HG03135 (cell line): Measurements from ENCODE around the gene SUGCT.
"Not testable (repeated sequence)": the region's sequence is repeated elsewhere in the genome, so short reads cannot be mapped to it uniquely, and the experiment has no call there.

ENCODE experiments used
- ATAC-seq: cut with Tn5 transposase; IDR thresholded peaks from one replicate; pipeline ENCODE4 v1.9.1; 2021; ENCODE audit warnings: mild to moderate bottlenecking, moderate library complexity; ENCODE audit not compliant: unreplicated experiment

Gene SUGCT

DNA sequence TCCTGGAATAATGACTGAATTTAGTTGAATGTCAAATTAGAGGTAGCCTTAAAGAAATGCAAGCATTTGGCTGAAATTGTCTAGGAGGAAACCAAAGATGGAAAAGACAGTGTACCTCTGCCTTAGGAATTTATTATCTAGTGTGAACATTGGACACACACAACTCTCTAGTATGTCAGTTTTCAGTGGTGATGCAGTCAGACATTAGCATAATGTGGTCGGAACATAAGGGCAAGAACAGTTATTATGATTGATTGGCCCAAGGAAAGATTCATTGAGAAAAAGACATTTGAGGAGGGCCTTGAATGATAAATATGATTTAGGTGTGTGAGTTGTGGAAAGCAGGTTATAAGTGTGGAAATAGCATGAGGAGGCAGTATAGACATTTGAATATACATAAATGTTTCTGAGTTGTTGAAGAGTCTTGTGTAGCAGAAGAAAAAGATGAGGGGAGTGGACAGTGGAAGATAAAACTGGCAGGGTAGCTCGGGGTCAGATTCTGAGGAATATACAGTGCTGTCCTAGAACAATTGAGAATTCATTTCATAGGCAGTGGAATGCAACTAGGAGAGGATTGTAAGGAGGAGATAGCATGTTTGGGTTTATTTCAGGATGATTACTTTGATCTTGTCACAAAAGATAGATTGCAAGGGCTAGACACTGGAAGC, 414.7 kb downstream of the SUGCT start:
- no peak for ATAC-seq

DNA sequence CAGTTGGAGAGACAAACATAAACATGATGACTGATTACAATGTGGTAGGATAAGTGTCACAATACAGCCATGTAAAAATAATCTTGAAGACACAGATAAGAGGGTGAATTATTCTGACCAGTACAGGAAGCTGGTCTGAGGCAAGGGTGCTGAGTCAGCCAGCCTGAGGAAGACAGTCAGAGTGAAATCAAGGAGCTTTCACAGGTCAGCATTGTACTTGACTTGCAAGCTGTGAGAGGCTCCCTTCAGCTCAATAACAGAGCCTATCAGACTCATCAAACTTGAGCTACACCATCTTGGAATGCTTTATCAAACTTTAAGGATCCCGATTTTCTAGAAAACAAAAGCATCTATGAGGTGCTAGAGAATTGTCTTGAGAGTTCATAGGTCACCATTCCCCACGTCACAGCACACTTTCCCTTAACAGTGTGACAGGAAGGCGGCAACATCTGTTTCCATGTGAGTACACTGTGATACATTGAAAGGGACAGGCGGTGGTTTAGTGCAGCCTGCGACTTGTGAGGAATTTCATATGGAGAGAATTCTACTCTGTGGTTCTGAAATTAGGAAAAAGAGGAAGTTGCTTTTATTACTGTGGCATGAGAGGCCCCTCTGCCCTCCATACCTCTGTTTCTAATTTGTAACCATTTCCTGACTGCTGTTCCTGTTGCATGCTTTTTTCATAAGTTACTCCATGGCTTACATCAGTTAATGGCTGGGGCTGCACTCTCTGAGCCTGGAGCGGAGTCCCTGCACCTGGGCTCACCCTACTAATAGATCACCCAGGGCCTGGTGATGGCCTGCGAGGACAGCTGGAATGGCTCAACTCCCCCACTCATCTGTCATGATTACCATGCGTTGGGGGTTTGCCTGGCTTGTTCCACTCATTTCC, 417.1 kb downstream of the SUGCT start:
- ATAC-seq: no peak

DNA sequence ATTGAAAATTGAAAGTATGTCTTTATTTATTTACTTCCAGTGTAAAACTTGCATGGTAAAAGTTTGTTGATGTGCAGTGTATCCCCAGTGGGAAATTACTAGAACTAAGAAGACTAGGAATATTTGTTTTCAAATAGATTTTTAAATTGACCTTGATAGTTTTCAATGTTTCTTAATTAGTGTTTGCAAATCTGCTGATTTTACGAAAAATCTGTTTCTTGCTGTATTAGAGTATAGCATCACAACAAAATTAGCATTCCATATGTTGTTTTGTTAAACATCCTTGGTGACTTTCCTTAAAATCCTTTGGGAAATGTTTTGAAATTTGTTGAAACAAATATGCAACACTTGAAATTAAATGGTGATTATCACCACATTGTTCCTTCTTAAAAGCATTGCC, 425.9 kb downstream of the SUGCT start:
- ATAC-seq: no peak

DNA sequence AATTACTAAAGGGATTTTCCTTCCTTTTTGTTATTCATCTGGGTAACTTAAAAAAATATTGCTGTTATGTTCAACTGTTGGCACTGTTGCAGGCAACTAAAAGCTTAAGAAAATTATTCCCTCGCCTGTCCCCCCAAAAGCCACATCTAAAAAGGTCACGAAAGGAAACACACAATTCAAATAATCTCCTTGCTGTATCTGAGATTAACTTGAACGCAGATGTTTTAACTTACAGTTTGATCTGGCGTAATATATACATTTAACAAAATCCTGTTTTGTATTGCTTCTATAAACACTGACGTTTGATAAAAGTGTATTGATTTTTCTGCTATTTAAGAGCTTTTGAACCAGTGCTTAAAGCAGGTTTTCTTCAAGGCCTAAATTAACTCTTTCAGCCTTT, 432.1 kb downstream of the SUGCT start:
- ATAC-seq: no peak

DNA sequence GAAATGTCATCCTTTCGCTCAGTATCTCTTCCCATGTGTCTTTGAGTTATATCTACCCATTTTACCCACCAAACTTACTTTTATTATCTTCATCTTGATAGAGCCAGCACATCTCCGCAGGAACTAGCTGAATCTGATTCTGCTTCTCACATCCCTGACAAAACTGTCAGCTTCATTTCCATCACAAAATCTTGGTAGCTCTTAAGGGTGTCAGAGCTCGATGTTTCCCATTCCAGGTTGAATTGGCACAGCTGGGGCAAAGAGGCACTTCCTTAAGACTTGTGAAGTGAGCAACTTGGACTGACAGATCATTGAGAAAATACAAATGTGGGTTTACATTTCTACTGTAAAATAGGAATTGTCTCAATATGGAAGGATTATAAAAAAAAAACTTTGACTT, 434.5 kb downstream of the SUGCT start:
- ATAC-seq: no peak

DNA sequence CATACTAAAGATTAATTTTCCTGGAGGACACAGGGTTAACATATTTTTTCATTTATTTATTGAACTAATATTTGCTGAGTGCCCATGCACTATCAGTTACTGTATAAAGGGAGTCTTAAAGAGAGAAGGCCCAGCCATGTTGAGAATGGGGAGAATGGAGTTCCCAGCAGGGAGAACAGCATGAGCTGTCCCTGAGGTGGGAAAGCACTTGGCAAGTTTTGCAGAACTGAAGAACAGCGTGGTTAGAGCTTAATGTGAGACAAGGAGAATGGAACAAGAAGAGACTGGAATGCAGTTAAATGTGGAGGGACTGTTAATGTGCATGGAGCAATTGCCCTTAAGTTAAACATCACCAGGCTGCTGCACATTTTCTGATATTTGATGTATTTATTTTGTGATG, 435.4 kb downstream of the SUGCT start:
- no peak for ATAC-seq

DNA sequence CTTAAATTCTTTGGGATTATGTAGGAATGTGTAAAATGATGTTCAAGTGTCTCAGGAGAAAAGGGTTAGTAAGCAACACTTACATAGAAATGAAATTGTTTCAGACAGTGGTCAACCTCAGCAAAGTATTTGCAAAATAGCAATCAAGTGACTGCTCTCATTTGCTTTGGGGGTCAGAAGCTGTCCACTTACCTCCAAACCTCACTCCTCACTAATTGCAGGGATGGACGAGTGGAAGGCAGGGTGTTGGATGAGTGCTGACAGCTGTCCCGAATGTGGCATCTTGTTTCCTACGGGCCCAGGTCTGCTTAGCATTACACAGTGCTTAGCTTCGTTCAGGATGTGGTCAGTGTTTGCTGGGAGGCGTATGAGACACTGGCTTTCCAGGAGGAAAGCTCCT, 437.0 kb downstream of the SUGCT start:
- no peak for ATAC-seq

DNA sequence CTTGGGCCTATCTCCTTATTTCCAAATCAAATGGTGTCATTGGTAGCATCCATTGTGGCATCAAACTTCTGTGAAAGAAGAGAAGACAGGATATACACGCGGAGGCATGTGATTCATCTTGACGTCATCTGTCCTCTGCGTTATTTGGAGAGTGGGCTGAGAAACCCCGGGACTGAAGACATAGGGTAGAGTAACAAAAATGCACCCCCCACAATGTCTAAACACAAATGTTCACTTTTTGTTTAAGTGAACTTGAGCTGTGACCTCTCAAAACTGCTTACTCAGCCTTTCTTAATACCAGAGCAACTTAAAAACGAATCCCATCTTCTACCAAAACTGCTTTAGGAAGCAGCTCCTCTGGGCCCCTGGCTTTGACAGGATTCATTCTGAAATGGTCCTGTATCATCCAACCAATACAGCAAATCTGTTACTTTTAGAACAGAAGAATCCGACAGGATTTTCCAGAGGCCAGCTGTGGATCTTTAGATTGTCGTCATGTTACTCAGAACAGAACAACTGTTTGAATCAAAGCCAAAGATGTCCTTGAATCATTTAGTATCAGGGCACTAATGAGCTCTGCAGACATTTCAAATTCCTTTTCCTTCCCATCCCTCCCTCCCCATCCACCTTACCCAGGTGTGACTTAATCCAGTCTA, 438.1 kb downstream of the SUGCT start:
- ATAC-seq: no peak

DNA sequence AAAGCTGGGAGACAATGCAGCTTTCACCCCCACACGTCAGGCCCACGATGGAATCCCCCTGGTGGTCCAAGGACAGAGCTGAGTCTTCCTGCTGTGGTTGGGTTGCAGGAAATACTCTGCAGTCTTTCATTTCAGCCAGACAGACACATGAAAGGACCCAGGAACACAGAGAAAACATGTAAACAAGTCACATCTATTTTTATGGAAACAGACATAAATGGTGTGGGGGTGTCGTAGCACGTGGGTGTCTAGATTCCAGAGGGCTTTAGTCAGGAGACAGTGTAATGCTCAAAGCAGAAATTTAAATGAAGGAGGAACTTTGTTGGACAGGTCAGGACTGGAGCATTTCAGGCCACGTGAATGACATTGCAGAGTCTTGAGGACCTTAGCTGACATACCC, 444.6 kb downstream of the SUGCT start:
- no peak for ATAC-seq

DNA sequence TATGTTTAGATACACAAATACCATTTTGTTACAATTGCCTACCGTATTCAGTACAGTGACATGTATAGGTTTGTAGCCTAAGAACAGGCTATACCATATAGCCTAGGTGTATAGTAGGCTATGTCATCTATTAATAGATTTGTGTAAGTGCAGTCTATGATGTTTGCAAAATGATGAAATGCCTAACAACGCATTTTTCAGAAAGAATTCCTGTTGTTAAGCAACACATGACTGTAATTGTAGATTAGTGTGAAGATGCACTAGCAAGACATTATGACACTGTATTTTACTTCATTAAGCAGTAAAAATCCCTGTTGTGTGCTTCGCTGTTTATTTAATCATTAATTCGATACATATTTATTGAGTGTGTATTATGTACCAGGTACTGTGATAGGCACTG, 446.0 kb downstream of the SUGCT start:
- no peak for ATAC-seq

DNA sequence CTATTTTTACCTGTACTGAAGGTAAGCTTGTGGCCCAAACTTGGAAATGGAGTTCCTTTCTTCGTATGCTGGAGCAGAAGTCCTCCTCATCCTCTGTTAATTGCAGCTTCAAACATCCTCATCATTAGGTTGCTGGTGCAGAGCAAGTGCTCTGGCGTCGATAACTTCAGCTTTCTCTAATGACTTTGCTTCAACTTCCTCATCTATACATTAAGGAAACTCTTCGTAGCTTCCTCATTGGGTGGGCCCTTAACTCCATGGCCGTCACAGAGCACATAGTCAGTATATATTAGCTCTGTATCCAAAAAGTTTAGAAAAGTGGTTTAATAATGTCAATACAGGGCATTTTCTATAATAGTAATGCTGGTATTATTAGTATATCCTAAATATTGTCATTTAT, 447.7 kb downstream of the SUGCT start:
- no peak for ATAC-seq

DNA sequence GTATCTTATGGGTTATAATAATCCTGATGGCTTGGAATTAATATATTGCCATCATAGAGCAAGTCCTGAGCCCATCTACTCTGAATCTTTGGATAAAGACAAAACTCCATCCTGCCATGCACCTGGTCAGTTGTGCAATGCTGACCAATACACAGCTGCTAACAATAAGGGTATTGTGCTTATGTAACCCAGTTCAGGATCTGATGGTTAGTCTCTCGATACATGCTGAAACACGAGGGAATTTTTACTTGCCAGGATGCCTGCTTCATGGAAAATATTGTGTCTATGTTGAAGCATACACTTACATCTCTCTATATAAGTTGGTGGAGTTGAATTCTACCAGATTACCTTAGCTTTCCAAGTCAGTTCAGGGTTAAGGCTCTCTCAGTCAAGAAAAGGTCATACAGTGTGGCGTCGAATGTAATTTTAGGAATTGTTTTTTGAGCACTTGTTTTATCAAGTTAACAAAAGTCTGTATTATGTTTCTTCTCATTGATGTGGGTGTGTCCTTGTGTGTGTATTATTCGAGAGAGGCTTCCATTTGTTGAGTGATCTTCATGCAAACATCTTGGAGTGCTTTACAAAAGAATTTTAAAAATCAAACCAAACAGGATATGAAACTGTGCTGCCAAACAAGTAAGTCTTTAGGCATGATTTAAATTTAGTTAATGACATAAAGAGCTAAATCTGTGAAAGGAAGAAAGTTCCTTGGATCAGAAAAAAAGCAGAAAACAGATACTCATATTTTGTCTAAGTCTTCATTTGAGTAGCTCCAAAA, 449.1 kb downstream of the SUGCT start:
- no peak for ATAC-seq

DNA sequence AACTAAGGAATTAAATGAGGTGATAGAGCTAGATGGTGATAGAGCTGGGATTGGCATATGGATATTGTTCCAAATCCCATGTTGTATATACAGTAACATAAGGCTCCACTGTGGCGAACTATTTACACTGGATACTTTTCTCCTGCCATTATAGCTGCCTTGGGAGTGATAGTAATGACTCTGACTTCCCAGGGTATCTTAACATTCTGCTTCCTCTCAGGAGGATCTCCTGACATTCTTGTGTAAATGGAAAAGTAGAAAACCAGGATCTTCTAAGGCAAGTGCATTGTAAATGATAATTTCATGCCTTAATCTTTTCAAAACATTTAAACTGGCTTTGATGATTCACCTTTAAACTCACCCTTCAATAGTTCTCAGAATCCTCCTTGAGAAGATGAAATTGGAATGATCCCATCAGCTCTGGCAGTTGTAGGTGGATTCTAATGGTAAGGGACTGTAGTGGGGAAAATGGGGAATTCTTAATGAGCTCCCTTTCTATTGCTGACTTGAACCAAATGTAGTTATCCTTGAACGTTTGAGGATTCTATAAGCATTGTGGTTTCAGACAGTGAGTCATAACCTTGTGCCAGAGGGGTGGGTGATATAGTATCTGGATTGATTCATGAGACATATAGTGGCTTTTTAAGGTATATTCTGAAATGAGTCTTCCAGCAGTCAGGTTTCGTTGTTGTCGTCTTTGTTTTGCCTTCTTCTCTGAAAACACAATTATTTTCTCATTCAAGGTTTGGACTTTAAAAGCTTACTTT, 450.0 kb downstream of the SUGCT start:
- ATAC-seq: no peak

DNA sequence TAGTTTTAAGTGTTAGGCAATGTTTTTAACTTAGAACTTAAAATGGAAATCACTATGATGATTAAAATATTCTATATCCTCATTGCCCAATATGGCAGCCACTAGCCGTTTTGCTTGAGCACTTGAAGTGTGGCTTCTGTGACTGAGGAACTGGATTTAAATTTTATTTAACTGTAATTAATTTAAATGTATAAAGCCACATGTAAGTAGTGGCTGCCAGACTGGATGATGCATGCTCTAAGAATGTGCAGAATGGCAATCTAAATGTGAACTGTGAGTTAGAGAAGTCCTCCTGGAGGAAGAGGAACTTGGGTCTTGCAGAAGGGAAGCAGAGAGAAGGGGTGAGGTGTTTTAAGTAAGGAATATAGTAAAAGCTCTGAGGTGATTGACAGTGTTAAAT, 451.4 kb downstream of the SUGCT start:
- ATAC-seq: no peak

DNA sequence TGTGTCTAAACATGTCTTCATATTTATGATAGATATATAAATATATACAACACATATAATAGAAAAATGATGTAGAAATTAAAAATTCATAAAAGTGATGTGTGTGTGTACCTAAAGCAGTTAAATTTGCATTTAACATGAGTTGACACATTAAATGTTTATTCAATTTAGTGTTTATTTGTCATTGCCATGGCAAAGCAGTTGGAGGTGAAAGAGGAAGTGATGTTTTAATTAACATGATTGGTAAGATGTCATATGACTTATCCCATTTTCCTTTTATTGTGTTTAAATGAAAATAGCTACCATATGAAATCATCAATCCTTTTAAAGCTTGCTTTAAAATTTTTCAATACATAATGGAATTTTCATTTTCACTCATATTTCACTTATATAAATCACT, 452.6 kb downstream of the SUGCT start:
- ATAC-seq: no peak

DNA sequence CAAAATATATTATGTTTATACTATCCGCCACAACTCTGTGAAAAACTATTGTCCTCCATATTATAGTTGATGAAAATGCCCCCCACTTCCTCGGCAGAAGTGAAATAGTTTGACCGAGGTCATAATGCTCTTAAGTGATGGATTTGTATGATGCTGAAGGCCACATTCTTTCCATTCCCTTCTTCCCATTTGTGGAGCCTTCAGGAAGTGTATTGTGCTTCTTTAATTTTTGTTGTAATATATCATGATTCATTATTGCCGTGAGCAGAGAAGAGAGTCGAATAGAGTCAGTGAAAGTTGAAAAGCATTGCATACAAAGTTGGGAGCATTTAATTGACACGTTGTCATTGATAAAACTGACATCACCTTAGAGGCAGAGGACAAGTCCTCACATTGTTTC, 460.3 kb downstream of the SUGCT start:
- no peak for ATAC-seq

DNA sequence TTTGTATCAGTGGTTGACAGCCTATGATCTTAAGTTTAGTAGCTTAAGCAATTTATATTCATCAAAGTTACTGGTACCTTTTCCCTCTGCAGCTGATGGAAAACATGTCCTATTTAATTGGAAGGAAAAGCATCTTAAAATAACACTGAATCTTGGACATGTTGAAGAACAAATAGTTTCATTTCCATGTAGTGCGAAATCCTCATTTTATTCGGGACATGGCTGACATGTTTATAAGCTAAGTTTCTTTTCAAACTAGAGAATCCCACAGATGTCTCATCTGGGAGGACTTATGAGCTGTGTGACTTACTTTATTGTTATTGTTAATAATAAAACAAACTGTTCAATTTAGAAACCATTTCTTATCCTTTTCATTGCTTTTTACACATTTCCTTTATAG, 461.0 kb downstream of the SUGCT start:
- no peak for ATAC-seq

DNA sequence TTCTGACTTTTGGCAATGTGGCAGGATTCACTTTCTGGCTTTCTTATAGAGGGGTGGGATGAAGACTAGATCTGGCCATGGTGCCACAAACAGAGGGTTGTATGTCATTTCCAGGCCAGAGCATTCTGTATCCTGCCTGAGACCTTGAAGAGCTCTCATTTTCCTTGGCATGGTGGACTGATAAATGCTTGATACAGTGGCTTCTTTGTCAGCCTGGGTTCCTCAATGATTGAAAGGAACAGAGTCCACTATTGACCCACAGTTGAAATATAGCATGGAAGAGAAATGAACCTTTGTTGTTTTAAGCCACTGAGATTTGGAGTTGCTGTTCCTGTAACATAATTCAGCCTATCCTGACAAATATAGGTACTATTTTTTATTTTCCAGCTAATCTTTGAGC, 462.7 kb downstream of the SUGCT start:
- ATAC-seq: no peak

DNA sequence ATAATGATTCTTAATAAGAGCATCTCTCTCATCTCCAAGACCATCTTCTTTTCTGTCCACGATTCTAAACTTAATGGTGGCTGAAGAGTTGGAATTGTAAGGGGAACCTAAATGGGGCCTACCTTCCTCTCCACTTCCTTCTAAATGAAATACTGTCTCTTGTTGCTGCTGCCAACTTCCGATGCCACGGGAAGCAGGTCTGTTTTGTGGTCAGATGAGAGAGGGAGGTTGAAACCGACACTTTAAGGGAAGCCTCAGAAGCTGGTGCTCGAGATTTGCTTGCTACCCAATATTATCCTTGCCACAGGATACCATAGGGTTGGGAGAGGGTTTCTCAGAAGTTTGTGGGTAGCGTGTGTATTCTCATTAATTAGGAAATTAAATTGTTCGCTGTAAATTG, 464.1 kb downstream of the SUGCT start:
- no peak for ATAC-seq

DNA sequence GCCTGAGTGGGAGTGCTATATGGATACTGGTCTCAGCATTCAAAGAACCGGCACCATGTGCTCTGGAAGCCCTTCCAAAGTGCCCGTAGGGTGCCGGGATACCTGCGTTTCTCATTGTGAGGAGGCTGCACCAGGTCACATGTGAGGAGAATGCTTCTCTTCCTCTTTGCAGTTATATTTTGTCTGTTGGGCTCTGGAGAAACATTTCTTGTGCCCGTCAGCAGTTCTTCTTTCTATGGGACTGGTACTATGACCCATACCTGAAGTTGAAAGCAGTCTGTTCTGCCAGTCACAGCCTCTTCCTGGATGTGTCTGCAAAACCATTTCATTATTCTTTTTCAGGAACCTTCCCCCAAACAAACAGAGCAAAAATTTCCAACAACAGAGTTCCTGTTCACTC, 465.0 kb downstream of the SUGCT start:
- no peak for ATAC-seq

DNA sequence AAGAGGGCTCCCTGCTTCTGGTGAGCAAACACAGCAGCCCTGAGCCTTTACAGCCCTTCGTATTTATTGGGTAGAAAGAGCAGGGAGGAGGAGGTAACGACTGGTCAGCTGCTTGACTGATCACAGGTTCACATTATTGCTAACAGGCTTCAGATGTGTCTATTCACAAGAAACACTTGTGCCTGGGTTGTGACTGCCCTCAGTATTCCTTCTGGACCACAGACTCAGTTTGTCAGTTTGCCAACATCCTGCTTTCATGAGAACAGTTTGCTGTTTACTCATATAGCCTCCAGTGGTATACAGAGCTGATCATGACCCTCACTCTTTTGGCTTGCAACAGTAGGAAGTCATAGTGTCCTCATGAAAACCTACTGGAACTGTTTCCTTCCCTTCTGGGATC, 467.5 kb downstream of the SUGCT start:
- not testable (repeated sequence) for ATAC-seq
